Psoas muscle (tissue), 8 donors: ENCODE measurements around the gene AQP12B. TPM values are rescaled to one million over a fixed set of nuclear protein-coding genes. Genes with fewer than 3 reads are reported as not detected.

ENCODE experiments used
- ATAC-seq, 4 donors: fragments of 200-7000 bp; cut with Tn5 transposase; one replicate each; pipeline ENCODE4 v1.9.1; 2020; ENCODE audit warnings: moderate library complexity in 3 of 4, mild to moderate bottlenecking in 2 of 4
- DNase-seq, 2 donors: peaks; one replicate each; pipeline ENCODE4 v3.0.0-alpha.2; 2020
- H3K27ac ChIP-seq: fragments of 200-600 bp; one replicate; pipeline ENCODE4 v1.8.0; 2022
- H3K27me3 ChIP-seq, 3 donors: fragments of 200-600 bp in 1 of 3; one replicate each; pipeline versions ENCODE4 v1.6.1 to v1.8.0; 2013 to 2022; ENCODE audit warnings: low read length in 2 of 3, mild to moderate bottlenecking in 2 of 3, moderate library complexity in 1 of 3; ENCODE audit not compliant: insufficient read depth in 3 of 3
- H3K36me3 ChIP-seq, 2 donors: fragments of 200-600 bp in 1 of 2; one replicate each; pipeline versions ENCODE4 v1.6.1 to v1.8.0; 2013 to 2022; ENCODE audit warnings: low read depth in 1 of 2, mild to moderate bottlenecking in 1 of 2, moderate library complexity in 1 of 2; ENCODE audit not compliant: insufficient read depth in 1 of 2
- H3K4me1 ChIP-seq: fragments of 200-600 bp; one replicate; pipeline ENCODE4 v1.8.0; 2022
- H3K4me3 ChIP-seq: fragments of 200-600 bp; one replicate; pipeline ENCODE4 v1.8.0; 2022; ENCODE audit warnings: mild to moderate bottlenecking
- H3K9me3 ChIP-seq: fragments of 200-600 bp; one replicate; pipeline ENCODE4 v1.8.0; 2022
- WGBS, 3 donors: extraction: QIAGEN DNeasy Blood & Tissue Kit; methylation state at CpG; one replicate each; pipeline versions ENCODE4 v1.1.6 to v1.1.7; 2013; 5-methylcytosine and 5-hydroxymethylcytosine counted together
- intact Hi-C, 2 donors: fragments of 100-400 bp; cut with DNase I; formaldehyde crosslinking; loops; one replicate each; pipeline versions ENCODE4 v1.11.0 to v1.14.2; 2022
- polyA plus RNA-seq, 3 donors: library from polyadenylated mRNA; stranded (reverse); fragments of 200-250 nt; gene quantifications; one replicate each; pipeline ENCODE4 v1.2.3, GENCODE V29; 2013
- total RNA-seq, 4 donors: library from RNA; stranded (reverse); fragmentation: NEBNext Ultra II Directional in 2 of 4; extraction: Animal tissue kit (Norgen Biotek cat#: 25700) in 2 of 4; gene quantifications; one replicate each; pipeline versions ENCODE4 v1.2.1 to v1.2.4, GENCODE V29; 2021 to 2023
- TF ChIP-seq, protein P1 (sequence below): fragments of 200-600 bp; IDR thresholded peaks from one replicate; pipeline ENCODE4 v1.8.0; 2022; ENCODE audit warnings: antibody characterized with exemption
- donor health status: healthy with polysubstance abuse.
- donor health status: DM: no; HTN: no; CAD: no; lungs with moderate emphysema.
- donor health status: Bipolar disorder and iron deficiency.
- donor health status: healthy.
- donor health status: DM: yes; HTN: yes; CAD: no.
- donor health status: DM: no; HTN: no; CAD: no.
- donor health status: DM: no; HTN: no; CAD: no.
- donor health status: DM: yes; HTN: yes; CAD: no.

Gene AQP12B
- total and polyA plus RNA-seq, 7 donors: not detected

DNA sequence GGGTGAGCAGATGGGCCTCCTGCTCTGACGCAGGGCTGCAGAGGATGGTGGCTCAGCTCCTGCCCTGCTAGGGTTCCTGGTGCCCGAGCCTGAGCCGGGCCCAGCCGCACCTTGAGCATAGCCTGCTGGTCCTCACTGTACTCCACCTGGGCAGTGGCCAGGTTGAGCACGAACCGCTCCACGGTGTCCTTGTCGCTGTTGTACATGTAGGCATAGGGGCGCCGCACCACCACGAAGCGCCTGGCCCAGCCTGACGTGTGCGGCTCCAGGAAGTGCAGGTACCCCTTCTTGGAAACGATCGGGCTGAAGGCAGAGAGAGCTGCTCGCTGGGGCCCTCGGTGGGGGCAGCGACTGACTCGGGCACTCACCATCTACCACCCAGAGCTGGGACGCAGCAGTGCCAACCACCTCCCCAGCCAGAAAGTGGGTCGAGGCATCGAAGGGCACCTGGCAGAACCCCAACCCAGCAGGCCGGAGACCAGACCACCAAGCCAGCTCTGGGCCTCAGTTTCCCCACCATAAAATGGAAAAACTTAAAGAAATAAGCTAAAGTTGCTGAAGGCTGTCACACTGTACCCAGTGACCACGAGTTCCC lies 36.3 kb upstream of the AQP12B start:
- DNase-seq: no peak
- Histone ChIP-seq H3K36me3 (no peaks in the 10 kb centered on the region), H3K27ac (no peak overlapping the region), H3K9me3 (no peaks in the 10 kb centered on the region), H3K4me3 (no peak overlapping the region), H3K4me1 (no peaks in the 10 kb centered on the region), H3K27me3 (peaks cover 0 to 4% (median 0%) of the 10 kb centered on the region in 3 donors)
- intact Hi-C loops: no loop called here
- WGBS, 3 donors: 89 to 94% (median 92%) methylated on average over 25 of the region's 25 CpGs
- ATAC-seq: no peak
- TF ChIP-seq, protein P1, sequence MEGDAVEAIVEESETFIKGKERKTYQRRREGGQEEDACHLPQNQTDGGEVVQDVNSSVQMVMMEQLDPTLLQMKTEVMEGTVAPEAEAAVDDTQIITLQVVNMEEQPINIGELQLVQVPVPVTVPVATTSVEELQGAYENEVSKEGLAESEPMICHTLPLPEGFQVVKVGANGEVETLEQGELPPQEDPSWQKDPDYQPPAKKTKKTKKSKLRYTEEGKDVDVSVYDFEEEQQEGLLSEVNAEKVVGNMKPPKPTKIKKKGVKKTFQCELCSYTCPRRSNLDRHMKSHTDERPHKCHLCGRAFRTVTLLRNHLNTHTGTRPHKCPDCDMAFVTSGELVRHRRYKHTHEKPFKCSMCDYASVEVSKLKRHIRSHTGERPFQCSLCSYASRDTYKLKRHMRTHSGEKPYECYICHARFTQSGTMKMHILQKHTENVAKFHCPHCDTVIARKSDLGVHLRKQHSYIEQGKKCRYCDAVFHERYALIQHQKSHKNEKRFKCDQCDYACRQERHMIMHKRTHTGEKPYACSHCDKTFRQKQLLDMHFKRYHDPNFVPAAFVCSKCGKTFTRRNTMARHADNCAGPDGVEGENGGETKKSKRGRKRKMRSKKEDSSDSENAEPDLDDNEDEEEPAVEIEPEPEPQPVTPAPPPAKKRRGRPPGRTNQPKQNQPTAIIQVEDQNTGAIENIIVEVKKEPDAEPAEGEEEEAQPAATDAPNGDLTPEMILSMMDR: no peak

DNA sequence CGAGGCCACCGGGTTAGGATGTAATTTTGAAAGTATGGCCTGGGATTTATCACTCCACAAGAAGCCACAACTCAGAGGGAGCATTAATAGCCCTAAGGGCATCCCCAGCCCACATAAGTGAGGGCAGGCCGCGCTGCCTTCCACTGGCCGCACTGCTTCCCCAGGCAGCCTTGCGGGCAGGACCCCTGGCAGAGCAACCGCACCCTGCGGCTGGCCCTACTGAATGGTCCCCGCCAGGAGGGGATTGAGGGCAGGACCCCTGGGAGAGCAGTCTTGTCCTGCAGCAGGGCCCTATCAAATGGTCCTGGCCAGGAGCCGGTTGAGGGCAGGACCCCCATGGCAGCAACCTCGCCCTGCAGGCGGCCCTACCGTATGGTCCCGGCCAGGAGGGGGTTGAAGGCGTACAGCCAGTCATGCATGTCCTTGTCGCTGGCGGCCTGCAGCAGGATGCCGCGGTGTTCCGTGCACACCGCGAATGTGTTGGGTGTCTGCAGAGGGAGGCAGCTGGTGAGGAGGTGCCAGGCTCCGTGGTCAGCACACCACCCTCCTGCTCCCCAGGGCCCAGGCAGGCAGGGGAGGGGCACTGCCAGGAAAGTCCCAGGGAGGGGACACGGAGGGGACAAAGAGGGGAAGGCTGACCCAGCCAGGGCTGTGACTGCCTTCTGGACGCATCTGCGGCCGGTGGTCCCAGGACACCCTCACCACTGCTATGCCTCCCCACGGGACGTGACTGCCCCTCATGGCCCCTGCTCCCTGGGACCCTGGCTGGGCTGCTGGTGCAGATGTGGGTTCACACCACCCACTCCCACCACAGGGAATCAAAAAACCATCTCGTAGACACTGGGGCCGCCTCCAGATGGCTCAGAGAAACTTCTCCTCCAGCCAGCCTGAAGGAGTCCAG lies 35.2 kb upstream of the AQP12B start:
- H3K4me3 ChIP-seq: no peak overlapping the region

DNA sequence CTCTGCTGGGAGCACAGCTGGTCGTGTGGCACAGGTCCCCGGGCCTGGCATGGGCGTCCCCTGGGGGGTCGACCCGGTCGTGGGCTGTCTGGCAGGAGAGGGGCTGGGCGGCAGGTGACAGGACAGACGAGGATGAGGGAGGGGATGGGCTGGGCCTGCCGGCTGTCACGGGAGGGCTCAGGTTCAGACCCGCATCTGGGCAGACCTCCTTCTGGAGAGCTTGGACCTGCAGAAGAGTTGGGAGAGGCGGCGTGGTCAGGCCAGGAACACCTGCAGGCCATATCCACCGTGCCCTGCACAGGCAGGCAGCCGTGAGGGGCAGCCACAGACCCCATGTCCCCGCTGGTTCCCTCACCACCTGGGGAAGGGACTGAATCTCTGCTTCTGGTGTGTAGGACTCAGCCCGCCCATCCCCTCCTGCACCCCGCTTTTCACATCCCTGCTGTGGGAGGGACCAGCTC lies 34.5 kb upstream of the AQP12B start:
- no peaks in the 10 kb centered on the region for H3K4me1 ChIP-seq
- no peak overlapping the region for H3K4me3 ChIP-seq
- intact Hi-C loops: no loop called here
- 59 to 71% (median 66%) methylated on average over 17 to 18 of the region's 18 CpGs for WGBS, 3 donors
- H3K27me3 ChIP-seq: no peaks in the 10 kb centered on the region
- H3K9me3 ChIP-seq: no peaks in the 10 kb centered on the region
- DNase-seq (peak in 1 of 2 donors; percentile 9), ATAC-seq (no peak)
- TF ChIP-seq, protein P1: no peak
- no peaks in the 10 kb centered on the region for H3K36me3 ChIP-seq
- H3K27ac ChIP-seq: no peak overlapping the region

More for the DNA sequence above, 35.2 kb upstream of the AQP12B start:
- H3K9me3 ChIP-seq: no peaks in the 10 kb centered on the region
- DNase-seq: peak in 1 of 2 donors; percentile 3
- H3K27ac ChIP-seq: no peak overlapping the region
- WGBS, 3 donors: 85 to 89% (median 88%) methylated on average over 29 to 31 of the region's 31 CpGs
- intact Hi-C loops: no loop called here
- H3K36me3 ChIP-seq: no peaks in the 10 kb centered on the region
- peak in 1 of 4 donors; percentile 7 for ATAC-seq
- H3K27me3 ChIP-seq: peaks cover 0 to under 1% (median 0%) of the 10 kb centered on the region in 3 donors
- no peaks in the 10 kb centered on the region for H3K4me1 ChIP-seq
- TF ChIP-seq, protein P1: no peak

DNA sequence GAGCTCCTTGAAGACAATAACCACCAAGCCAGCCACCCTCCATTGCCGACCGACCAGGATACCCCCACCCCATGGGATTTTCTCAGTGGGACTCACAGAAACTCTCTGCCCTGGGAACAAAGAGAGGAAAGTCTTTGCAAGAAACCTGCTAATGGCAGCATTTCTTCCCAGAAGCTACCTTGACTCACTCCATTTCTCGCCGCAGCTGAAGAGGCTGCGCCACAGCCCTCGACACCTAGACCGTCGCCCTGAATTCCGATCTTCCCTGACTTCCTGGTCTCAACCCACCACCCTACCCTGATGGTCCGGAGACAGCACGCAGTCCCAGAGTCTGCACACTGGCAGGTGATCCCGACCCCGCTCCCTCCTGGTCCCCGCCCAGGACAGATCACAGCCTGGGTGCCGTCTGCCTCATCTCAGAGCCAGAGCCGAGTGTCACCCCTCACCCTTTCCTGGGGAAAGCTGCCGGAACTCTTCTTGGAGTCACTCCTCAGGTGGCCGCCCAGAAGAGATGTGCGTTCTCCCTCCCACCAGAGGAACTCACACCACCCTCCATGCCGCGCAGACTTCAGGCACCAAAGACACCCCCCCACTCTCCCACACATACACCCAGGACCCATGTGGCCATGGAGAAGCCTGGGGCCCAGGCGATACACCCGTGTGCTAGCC lies 33.6 kb upstream of the AQP12B start:
- Histone ChIP-seq H3K9me3 (no peaks in the 10 kb centered on the region), H3K27me3 (peaks cover 0 to 7% (median 0%) of the 10 kb centered on the region in 3 donors), H3K4me1 (no peaks in the 10 kb centered on the region), H3K4me3 (no peak overlapping the region), H3K36me3 (no peaks in the 10 kb centered on the region), H3K27ac (no peak overlapping the region)
- WGBS, 3 donors: 88 to 90% (median 89%) methylated on average over 23 of the region's 23 CpGs
- ATAC-seq: no peak
- intact Hi-C loops: no loop called here
- DNase-seq: peak; percentile 8 to 41
- TF ChIP-seq, protein P1: no peak
